SH-SY5Y (cell line): Measurements from ENCODE around the gene PAX7.

ENCODE experiments used
- GATA2 ChIP-seq: IDR thresholded peaks from 2 replicates; pipeline ENCODE4 v1.6.1; 2011; ENCODE audit warnings: mild to moderate bottlenecking, low read depth, low read length
- GATA3 ChIP-seq: IDR thresholded peaks from 2 replicates; pipeline ENCODE4 v1.6.1; 2011; ENCODE audit warnings: low read depth, mild to moderate bottlenecking, low read length, moderate library complexity

DNA sequence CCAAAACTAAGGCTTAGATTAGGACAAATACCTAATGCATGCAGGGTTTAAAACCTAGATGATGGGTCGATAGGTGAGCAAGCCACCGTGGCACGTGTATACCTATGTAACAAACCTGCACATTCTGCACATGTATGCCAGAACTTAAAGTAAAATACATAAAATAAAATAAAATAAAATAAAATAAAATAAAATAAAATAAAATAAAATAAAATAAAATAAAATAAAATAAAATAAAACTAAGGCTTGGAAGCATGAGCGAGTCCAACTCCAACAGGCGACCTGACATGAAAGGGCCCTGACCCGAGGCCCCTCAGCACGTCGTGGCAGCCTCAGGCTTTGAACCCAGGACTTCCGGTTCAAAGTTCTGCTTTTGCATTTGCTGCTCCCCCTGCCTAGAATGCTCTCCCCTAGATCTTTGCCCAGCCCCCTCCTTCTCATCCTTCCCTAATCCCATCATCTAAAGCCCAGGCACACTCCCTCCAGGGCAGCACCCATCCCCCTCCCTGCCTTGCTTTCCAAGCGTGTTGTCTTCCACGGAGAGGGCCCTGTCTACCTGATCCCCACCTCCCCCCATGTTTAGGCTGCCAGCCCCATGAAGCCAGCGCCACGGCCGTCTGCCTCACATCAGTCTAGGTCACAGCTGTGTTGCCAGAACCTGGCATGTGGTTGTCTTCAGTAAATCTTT is 164.5 kb downstream of the PAX7 start:
- TF ChIP-seq GATA2 (no peak), GATA3 (no peak)
